GM18861 (cell line): Measurements from ENCODE around the gene HIF1AN.

ENCODE experiments used
- ATAC-seq: cut with Tn5 transposase; IDR thresholded peaks from one replicate; pipeline ENCODE4 v1.9.1; 2021; ENCODE audit not compliant: unreplicated experiment

HIF1AN gene

GRCh38 chr10:100520811-100521210 lies 14.9 kb upstream of the HIF1AN start:
- no peak for ATAC-seq

- no peak for ATAC-seq
Measured at GRCh38 chr10:100522107-100522801, 13.5 kb upstream of the HIF1AN start.

- ATAC-seq, result no peak
Measured at GRCh38 chr10:100522945-100523344, 12.8 kb upstream of the HIF1AN start.

- no peak for ATAC-seq
Measured at GRCh38 chr10:100524206-100524605, 11.5 kb upstream of the HIF1AN start.

GRCh38 chr10:100524638-100525037 lies 11.1 kb upstream of the HIF1AN start:
- no peak for ATAC-seq

- no peak for ATAC-seq
Measured at GRCh38 chr10:100528123-100528886, 7.4 kb upstream of the HIF1AN start.

- no peak for ATAC-seq
Measured at GRCh38 chr10:100528921-100529474, 6.7 kb upstream of the HIF1AN start.

- ATAC-seq, result no peak
Measured at GRCh38 chr10:100529475-100530298, 6.1 kb upstream of the HIF1AN start, which contains the start of gene NDUFB8. Gene NDUFB8, minus strand, starts transcription at chr10:100529871. Its CDS starts 20 bp downstream, at chr10:100529851.

- ATAC-seq, result no peak
Measured at GRCh38 chr10:100531761-100532160, 4.0 kb upstream of the HIF1AN start.

GRCh38 chr10:100534726-100535125 lies 1.0 kb upstream of the HIF1AN start:
- ATAC-seq, result no peak

GRCh38 chr10:100535338-100535714 lies 417 bp upstream of the HIF1AN start:
- peak; percentile 1 for ATAC-seq

- no peak for ATAC-seq
Measured at GRCh38 chr10:100537475-100537874, 1.7 kb downstream of the HIF1AN start.

GRCh38 chr10:100544950-100545349 lies 9.2 kb downstream of the HIF1AN start:
- no peak for ATAC-seq

- no peak for ATAC-seq
Measured at GRCh38 chr10:100551196-100551595, 15.5 kb downstream of the HIF1AN start.

GRCh38 chr10:100551738-100552137 lies 16.0 kb downstream of the HIF1AN start:
- no peak for ATAC-seq

GRCh38 chr10:100553929-100554328 lies 18.2 kb downstream of the HIF1AN start:
- ATAC-seq, result no peak

GRCh38 chr10:100554902-100555301 lies 19.2 kb downstream of the HIF1AN start:
- no peak for ATAC-seq

- no peak for ATAC-seq
Measured at GRCh38 chr10:100560248-100560647, 24.5 kb downstream of the HIF1AN start.

- ATAC-seq, result no peak
Measured at GRCh38 chr10:100561005-100561404, 25.3 kb downstream of the HIF1AN start.

GRCh38 chr10:100562008-100562672 lies 26.4 kb downstream of the HIF1AN start:
- ATAC-seq, result peak; percentile 76
